Skeletal muscle satellite cell (primary cell): Measurements from ENCODE around the gene TYMP.

ENCODE experiments used
- H3K27me3 ChIP-seq: 2 replicates; pipeline ENCODE4 v1.7.0; 2013; ENCODE audit warnings: low read length; ENCODE audit not compliant: control insufficient read depth, insufficient read depth
- H3K36me3 ChIP-seq: 2 replicates; pipeline ENCODE4 v1.7.0; 2013; ENCODE audit warnings: mild to moderate bottlenecking, control low read depth, low read length; ENCODE audit not compliant: insufficient read depth
- H3K4me1 ChIP-seq: 2 replicates; pipeline ENCODE4 v1.7.0; 2013; ENCODE audit warnings: low read length; ENCODE audit not compliant: control insufficient read depth, insufficient read depth
- H3K4me2 ChIP-seq: 2 replicates; pipeline ENCODE4 v1.7.0; 2013; ENCODE audit warnings: mild to moderate bottlenecking, low read length
- H3K4me3 ChIP-seq: 2 replicates; pipeline ENCODE4 v1.7.0; 2013; ENCODE audit warnings: low read length
- H3K9ac ChIP-seq: 2 replicates; pipeline ENCODE4 v1.7.0; 2013; ENCODE audit warnings: mild to moderate bottlenecking, low read depth, low read length, moderate library complexity
- H3K9me3 ChIP-seq: replicated peaks from 2 replicates; pipeline ENCODE4 v1.7.0; 2013; ENCODE audit warnings: mild to moderate bottlenecking, control low read depth, low read length

TYMP gene

DNA sequence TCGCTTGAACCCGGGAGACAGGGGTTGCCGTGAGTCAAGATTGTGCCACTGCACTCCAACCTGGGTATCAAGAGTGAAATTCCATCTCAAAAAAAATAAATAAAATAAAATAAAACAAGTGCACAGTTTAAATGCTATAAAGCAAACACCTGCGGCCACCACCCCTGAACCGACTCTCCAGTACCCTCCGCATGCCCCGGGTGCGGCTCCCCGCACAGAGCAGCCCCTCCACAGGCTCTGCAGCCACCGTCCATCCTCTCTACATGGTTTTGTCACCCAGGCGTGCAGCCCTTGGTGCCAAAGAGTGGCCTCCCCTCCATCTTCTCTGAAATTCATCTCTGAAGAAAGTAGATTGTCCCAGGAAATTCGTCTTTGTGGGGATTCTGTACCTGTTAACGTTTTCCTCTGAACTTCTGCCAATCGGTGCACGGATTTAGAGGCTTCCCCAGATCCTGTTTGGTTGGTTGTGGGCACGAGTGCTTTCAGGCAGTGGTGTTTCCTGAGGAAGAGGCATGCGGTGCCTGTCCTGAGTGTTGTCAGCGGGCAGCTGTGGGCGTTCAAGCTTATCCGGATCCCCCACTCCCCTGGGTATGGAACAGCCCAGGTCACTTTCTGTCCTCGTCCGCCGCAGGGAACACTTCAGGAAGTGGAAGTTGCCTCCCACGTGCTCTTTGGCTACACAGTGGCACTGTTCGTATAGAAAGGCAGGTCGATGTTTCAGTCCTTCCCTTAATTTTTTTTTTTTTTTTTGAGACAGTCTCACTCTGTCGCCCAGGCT is 39.1 kb downstream of the TYMP start:
- Histone ChIP-seq H3K4me2 (no peak overlapping the region), H3K9me3 (no peaks in the 10 kb centered on the region), H3K4me1 (no peaks in the 10 kb centered on the region), H3K4me3 (no peak overlapping the region), H3K9ac (no peak overlapping the region), H3K27me3 (peaks cover 7% of the 10 kb centered on the region), H3K36me3 (no peaks in the 10 kb centered on the region)

DNA sequence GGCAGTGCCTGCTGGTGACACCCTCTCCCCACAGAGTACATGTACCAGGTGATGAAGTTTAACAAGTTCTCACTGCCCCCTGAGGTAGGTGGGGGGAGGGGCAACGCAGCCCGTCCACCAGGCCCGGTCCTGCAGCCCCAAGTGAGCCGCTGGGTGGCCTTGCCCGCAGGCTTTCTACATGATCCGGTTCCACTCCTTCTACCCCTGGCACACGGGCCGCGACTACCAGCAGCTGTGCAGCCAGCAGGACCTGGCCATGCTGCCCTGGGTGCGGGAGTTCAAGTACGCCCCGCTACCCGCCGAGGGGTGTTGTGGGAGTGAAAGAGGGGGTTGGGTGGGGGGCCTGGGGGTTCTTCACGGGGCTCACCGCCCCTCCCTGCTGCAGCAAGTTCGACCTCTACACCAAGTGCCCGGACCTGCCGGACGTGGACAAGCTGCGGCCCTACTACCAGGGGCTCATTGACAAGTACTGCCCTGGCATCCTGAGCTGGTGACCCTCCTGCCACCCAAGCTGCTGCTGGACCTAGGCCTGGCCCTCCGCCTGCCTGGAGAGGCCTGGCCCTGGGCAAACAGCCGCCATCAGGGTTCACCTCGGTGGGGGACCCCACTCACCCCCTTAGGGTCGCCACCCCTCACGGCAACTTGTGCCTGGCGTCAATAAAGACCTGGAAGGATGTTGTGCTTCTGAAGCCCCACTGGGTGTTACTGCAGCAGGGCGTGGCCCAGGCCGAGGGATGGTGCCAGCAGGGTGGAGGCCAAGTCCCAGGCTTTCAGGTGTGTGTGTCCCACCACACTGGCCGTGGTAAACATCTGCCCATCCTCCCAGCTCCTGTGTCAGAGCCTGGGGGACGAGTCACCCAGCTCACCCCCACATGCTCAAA is 40.2 kb downstream of the TYMP start:
- no peak overlapping the region for H3K4me2 ChIP-seq
- peaks cover 7% of the 10 kb centered on the region for H3K27me3 ChIP-seq
- no peaks in the 10 kb centered on the region for H3K4me1 ChIP-seq
- no peaks in the 10 kb centered on the region for H3K36me3 ChIP-seq
- no peak overlapping the region for H3K9ac ChIP-seq
- no peak overlapping the region for H3K4me3 ChIP-seq
- no peaks in the 10 kb centered on the region for H3K9me3 ChIP-seq

DNA sequence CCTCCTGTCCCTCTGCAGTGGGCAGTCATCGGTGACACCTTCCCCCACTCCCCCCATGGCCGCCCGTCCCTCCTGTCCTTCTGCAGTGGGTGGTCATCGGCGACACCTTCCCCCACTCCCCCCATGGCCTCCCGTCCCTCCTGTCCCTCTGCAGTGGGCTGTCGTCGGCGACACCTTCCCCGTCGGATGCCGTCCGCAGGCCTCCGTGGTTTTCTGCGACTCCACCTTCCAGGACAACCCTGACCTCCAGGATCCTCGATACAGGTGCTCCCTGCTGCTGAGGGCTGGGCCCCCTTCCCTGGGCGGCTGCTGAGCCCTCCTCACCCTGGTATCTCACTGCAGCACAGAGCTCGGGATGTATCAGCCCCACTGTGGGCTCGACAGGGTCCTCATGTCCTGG is 40.9 kb downstream of the TYMP start:
- Histone ChIP-seq H3K9me3 (no peaks in the 10 kb centered on the region), H3K4me1 (no peaks in the 10 kb centered on the region), H3K27me3 (peaks cover 7% of the 10 kb centered on the region), H3K9ac (no peak overlapping the region), H3K4me2 (no peak overlapping the region), H3K36me3 (no peaks in the 10 kb centered on the region), H3K4me3 (no peak overlapping the region)

DNA sequence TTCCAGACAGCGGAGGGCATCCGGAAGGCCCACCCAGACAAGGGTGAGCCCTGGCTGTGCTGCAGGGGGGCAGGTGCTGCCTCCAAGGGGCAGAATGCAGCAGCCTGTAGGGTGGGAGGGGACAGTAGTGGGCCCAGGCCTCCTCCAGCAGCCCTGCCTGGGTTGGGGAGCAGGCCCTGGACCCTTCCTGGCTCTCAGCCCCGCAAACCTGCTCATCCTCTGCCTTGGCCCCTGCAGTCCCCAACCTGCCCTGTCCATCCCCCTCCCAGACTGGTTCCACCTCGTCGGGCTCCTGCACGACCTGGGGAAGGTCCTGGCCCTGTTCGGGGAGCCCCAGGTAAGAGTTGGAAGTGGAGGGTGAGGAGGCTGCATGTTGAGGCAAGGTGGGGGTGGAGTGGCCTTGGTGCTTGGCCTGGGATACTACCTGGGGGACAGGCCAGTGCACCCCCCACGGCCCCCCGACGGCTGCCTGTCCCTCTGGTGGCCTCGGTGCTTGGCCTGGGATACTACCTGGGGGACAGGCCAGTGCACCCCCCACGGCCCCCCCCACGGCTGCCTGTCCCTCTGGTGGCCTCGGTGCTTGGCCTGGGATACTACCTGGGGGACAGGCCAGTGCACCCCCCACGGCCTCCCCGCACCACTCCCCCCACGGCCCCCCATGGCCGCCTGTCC is 41.7 kb downstream of the TYMP start:
- Histone ChIP-seq H3K36me3 (no peaks in the 10 kb centered on the region), H3K4me3 (no peak overlapping the region), H3K4me1 (no peaks in the 10 kb centered on the region), H3K9ac (no peak overlapping the region), H3K27me3 (peaks cover 7% of the 10 kb centered on the region), H3K9me3 (no peaks in the 10 kb centered on the region), H3K4me2 (no peak overlapping the region)

DNA sequence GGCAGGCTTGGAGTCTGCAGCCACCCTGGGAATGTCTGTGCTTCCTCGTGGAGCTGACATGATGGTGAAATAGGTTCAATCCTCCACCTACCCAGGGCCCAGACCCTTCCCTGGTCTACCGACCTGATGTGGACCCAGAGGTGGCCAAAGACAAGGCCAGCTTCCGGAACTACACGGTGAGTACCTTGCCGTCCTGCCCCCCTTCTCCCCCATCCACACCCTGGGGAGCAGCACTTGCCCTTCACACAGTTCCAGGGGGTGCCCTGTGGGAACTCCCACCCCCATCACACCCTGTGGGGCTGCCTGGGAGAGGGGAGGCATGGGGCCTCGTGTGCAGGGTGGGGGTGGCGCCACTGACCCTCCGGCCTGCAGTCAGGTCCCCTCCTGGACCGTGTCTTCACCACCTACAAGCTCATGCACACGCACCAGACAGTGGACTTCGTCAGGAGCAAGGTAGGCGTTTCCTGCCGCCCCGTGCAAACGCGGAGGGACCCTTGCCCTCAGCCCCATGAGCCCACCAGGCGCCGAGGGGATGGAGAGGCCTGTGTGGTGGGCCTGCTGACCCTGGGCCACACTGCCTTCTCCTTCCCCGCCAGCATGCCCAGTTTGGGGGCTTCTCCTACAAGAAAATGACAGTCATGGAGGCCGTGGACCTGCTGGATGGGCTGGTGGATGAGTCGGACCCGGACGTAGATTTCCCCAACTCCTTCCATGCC is 42.4 kb downstream of the TYMP start:
- Histone ChIP-seq H3K9ac (no peak overlapping the region), H3K9me3 (no peaks in the 10 kb centered on the region), H3K36me3 (no peaks in the 10 kb centered on the region), H3K4me3 (no peak overlapping the region), H3K4me1 (no peaks in the 10 kb centered on the region), H3K27me3 (peaks cover 8% of the 10 kb centered on the region), H3K4me2 (no peak overlapping the region)

DNA sequence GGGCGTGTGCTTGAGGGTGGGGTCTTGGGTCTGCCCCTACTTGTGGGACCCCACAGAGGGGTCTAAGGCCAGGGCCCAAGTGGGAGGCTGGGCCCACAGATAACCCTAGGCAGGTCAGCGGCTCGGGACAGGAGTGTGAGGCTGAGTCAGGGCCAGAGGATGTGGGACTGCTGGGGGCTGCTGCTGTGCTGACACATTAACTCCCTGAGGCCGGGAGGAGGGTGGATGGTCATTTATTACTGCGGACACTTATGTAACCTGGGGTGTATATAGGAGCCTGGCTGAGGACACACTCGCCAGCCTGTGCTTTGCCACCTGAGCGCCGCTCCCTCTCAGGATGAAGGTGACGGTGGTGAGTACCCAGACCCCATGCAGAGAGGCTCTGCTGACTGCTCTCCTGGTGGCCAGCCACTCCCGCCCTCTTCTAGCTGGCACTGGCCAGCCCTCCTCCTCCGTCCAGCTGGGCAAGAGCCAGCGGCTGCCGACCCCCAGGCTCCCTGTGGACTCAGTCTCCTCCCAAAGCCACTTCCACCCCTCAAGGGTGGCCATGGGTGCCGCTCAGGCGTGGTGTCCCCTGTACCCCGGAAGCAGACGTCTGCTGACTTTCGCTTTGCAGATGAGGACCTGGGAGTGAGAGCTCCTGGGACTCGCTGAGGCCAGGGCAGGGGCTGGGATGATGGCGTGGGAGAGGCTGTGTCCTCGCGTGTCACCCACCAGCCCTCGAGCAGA is 43.1 kb downstream of the TYMP start, which contains the start of gene MIOX:
TSS of gene MIOX (plus strand) at position 299 of the 729 bp plus-strand sequence. CDS start at position 338, 39 bp downstream.
- H3K9me3 ChIP-seq = no peaks in the 10 kb centered on the region
- peaks cover 15% of the 10 kb centered on the region for H3K27me3 ChIP-seq
- H3K4me2 ChIP-seq = no peak within 1 kb of the TSS
- H3K36me3 ChIP-seq = no peaks in the 10 kb centered on the region
- H3K4me1 ChIP-seq = peaks cover 6% of the 10 kb centered on the region
- no peak within 1 kb of the TSS for H3K9ac ChIP-seq
- H3K4me3 ChIP-seq = no peak within 1 kb of the TSS

DNA sequence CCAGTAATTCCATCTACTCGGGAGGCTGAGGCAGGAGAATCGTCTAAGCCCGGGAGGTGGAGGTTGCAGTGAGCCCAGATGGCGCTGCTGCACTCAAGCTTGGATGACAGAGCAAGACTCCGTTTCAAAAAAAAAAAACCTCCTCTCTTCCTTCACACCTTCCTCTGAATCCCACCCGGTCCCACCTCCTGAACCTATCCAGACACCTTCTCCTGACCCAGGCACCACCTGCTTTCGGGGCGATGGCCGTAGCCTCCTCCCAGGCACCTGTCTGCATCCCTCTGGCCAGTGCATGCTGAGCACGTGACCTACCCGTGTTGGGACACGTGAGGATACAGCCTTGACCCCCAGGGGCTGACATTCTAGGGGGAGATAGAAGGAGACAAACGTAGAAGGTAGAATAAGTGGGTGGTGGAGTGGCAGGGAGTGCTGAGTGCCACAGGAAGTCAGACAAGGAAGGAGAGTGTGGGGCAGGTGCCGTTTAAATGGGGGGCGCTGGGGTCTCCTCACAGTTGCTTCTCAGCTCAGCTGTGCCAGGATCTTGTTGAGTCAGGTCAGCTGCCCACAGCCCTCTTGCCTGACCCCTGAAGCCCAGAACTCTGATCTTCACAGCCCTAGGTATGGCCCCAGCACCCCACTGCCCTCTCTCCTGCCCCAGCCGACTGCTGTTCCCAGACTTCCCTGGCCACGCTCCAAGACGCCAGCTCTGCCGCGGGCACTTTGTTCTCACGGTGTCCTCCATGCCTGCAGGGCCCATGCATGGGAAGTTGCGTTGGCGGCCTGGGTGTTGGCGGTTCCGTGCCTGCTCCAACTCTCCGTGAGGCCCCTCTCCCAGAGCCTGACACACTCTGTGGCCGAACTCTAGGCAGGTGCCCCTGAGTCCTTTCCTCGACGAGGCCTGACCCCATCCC is 44.3 kb downstream of the TYMP start:
- Histone ChIP-seq H3K36me3 (no peaks in the 10 kb centered on the region), H3K9ac (no peak overlapping the region), H3K4me2 (no peak overlapping the region), H3K4me1 (peaks cover 6% of the 10 kb centered on the region), H3K9me3 (no peaks in the 10 kb centered on the region), H3K27me3 (peaks cover 27% of the 10 kb centered on the region), H3K4me3 (no peak overlapping the region)

DNA sequence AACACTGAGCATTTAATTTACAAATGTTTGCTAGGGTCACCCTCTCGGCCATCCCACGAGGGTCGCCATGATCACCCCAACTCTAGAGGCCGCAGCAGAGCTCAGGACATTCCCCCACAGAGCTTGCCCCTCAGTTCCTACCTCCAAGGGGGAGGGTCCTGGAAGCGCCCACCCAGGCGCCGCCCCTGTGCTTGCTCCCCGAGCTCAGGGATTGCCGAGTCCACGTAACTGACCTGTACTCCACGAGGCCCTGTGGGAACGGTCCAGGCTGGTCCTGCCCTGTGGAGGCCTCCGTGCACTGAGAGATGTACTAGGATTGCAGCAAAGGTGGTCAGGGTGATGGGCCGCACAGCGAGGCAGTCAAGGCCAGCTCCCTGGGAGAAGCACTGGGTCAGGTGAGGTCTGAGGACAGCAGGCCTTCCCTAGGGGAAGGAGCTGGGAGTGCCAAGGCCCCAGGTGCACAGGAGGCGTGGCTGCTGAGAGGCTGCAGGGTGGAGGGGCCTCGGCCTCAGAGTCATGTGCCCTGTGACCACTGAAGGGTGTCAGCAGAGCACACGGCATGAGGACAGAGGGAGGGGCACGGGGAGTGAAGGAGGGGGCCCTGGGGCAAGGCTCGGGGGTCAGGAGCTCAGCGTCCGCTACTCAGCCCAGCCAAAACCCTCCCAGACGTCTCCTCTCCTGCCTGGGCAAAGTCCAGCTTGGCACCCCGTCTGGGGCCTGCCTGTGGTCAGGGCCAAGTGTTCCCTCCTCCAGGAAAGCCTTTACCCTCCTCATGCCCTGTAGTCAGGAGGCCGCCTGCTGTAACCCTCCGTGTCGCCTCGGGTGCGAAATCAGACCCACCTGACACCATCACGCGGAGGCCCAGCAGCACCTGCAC is 45.6 kb downstream of the TYMP start:
- Histone ChIP-seq H3K27me3 (peaks cover 36% of the 10 kb centered on the region), H3K36me3 (no peaks in the 10 kb centered on the region), H3K4me1 (peaks cover 6% of the 10 kb centered on the region), H3K9me3 (no peaks in the 10 kb centered on the region), H3K4me2 (no peak overlapping the region), H3K4me3 (no peak overlapping the region), H3K9ac (no peak overlapping the region)

DNA sequence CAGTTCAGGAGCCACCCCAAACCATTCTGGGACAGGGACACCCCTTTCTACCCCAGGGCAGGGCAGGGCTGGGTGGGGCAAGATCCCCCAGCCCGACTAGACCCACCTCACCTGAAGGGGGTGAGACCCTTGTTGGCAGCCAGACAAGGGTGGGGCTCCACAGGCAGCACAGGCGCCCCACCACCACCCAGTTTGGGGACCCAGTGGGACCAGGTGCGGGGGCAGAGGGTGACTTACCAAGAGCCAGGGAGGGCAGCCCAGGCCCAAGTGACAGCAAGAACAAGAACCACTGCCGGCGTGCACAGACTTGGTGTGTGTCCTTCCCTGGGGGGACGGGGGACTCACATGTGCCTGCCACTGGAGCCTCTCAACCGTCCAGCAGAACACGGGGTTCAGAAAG is 46.3 kb downstream of the TYMP start:
- H3K4me3 ChIP-seq = no peak overlapping the region
- H3K9ac ChIP-seq = no peak overlapping the region
- peaks cover 6% of the 10 kb centered on the region for H3K4me1 ChIP-seq
- H3K36me3 ChIP-seq = no peaks in the 10 kb centered on the region
- H3K4me2 ChIP-seq = no peak overlapping the region
- no peaks in the 10 kb centered on the region for H3K9me3 ChIP-seq
- H3K27me3 ChIP-seq = peaks cover 36% of the 10 kb centered on the region
